IgD-negative memory B cell (primary cell): Measurements from ENCODE around the gene NDUFB10. TPM values are rescaled to one million over a fixed set of nuclear protein-coding genes. Genes with fewer than 3 reads are reported as not detected.
A peak's percentile ranks its signal among the peaks of the same experiment; 100 is the strongest.
"Not testable (repeated sequence)": the region's sequence is repeated elsewhere in the genome, so short reads cannot be mapped to it uniquely, and the experiment has no call there.

Experiments
- H3K27ac Mint-ChIP-seq, 3 donors: one replicate each; pipeline ENCODE4 v1.8.0; 2020 to 2022; ENCODE audit warnings: mild to moderate bottlenecking in 3 of 3, mixed read lengths in 3 of 3, moderate library complexity in 1 of 3
- H3K27me3 Mint-ChIP-seq: one replicate; pipeline ENCODE4 v1.8.0; 2021; ENCODE audit warnings: mixed read lengths
- H3K36me3 Mint-ChIP-seq: one replicate; pipeline ENCODE4 v1.8.0; 2020; ENCODE audit warnings: mild to moderate bottlenecking, mixed read lengths
- H3K4me1 Mint-ChIP-seq, 3 donors: one replicate each; pipeline ENCODE4 v1.8.0; 2020 to 2022; ENCODE audit warnings: mixed read lengths in 3 of 3, mild to moderate bottlenecking in 1 of 3
- H3K4me3 Mint-ChIP-seq, 4 donors: one replicate each; pipeline ENCODE4 v1.8.0; 2020 to 2022; ENCODE audit warnings: mild to moderate bottlenecking in 4 of 4, mixed read lengths in 4 of 4, moderate library complexity in 3 of 4
- H3K9me3 Mint-ChIP-seq, 3 donors: one replicate each; pipeline ENCODE4 v1.8.0; 2020 to 2021; ENCODE audit warnings: mixed read lengths in 3 of 3, mild to moderate bottlenecking in 1 of 3
- polyA plus RNA-seq: library from polyadenylated mRNA; unstranded; fragments of 300-500 nt; fragmentation: Illumina TruSeq; gene quantifications from one replicate; pipeline ENCODE4 v1.2.3, GENCODE V29; 2021

The NDUFB10 gene
- polyA plus RNA-seq, 1 donor from 2014 or later, result 204 TPM

GRCh38 chr16:1919327-1919998 lies 39.9 kb upstream of the NDUFB10 start:
- H3K27ac Mint-ChIP-seq, result no peak overlapping the region
- peaks cover 52% of the 10 kb centered on the region for H3K27me3 Mint-ChIP-seq
- H3K4me3 Mint-ChIP-seq, result no peak overlapping the region
- peaks cover 0 to 4% (median 0%) of the 10 kb centered on the region in 3 donors for H3K4me1 Mint-ChIP-seq
- H3K36me3 Mint-ChIP-seq, result peaks cover 2% of the 10 kb centered on the region
- H3K9me3 Mint-ChIP-seq, result peaks cover 0 to 3% (median 2%) of the 10 kb centered on the region in 3 donors

- H3K4me1 Mint-ChIP-seq, H3K27ac Mint-ChIP-seq, H3K4me3 Mint-ChIP-seq, H3K9me3 Mint-ChIP-seq, H3K36me3 Mint-ChIP-seq: not testable (repeated sequence)
- H3K27me3 Mint-ChIP-seq, result peaks cover 52% of the 10 kb centered on the region
Observed at GRCh38 chr16:1920122-1920521, 39.2 kb upstream of the NDUFB10 start.

GRCh38 chr16:1920727-1921171 lies 38.6 kb upstream of the NDUFB10 start:
- H3K4me3 Mint-ChIP-seq, result no peak overlapping the region
- H3K27me3 Mint-ChIP-seq, result peaks cover 47% of the 10 kb centered on the region
- H3K27ac Mint-ChIP-seq, result no peak overlapping the region
- H3K36me3 Mint-ChIP-seq, result peaks cover 2% of the 10 kb centered on the region
- peaks cover 0 to 4% (median 0%) of the 10 kb centered on the region in 3 donors for H3K4me1 Mint-ChIP-seq
- peaks cover 0 to 3% (median 2%) of the 10 kb centered on the region in 3 donors for H3K9me3 Mint-ChIP-seq

- Mint-ChIP-seq H3K9me3 (peaks cover 0 to 3% (median 2%) of the 10 kb centered on the region in 3 donors), H3K27ac (no peak overlapping the region), H3K36me3 (peaks cover 2% of the 10 kb centered on the region), H3K4me3 (peak overlapping the region in 1 of 4 donors; percentile 40), H3K27me3 (peaks cover 34% of the 10 kb centered on the region), H3K4me1 (peaks cover 0 to 4% (median 0%) of the 10 kb centered on the region in 3 donors)
Observed at GRCh38 chr16:1922357-1922756, 37.0 kb upstream of the NDUFB10 start.

GRCh38 chr16:1923299-1924034 lies 35.9 kb upstream of the NDUFB10 start:
- Mint-ChIP-seq H3K36me3 (peaks cover 2% of the 10 kb centered on the region), H3K9me3 (peaks cover 0 to 3% (median 2%) of the 10 kb centered on the region in 3 donors), H3K27ac (no peak overlapping the region), H3K27me3 (peaks cover 33% of the 10 kb centered on the region), H3K4me3 (no peak overlapping the region), H3K4me1 (peaks cover 0 to 4% (median 0%) of the 10 kb centered on the region in 3 donors)

- no peak overlapping the region for H3K4me3 Mint-ChIP-seq
- H3K36me3 Mint-ChIP-seq, result peaks cover 2% of the 10 kb centered on the region
- H3K4me1 Mint-ChIP-seq, result peaks cover 1 to 4% (median 2%) of the 10 kb centered on the region in 3 donors
- H3K27ac Mint-ChIP-seq, result no peak overlapping the region
- H3K27me3 Mint-ChIP-seq, result peaks cover 33% of the 10 kb centered on the region
- peaks cover 0 to 3% (median 2%) of the 10 kb centered on the region in 3 donors for H3K9me3 Mint-ChIP-seq
Observed at GRCh38 chr16:1924095-1924494, 35.2 kb upstream of the NDUFB10 start.

- Mint-ChIP-seq H3K36me3 (peaks cover 2% of the 10 kb centered on the region), H3K27ac (no peak overlapping the region), H3K9me3 (peaks cover 0 to 3% (median 2%) of the 10 kb centered on the region in 3 donors), H3K27me3 (peaks cover 22% of the 10 kb centered on the region), H3K4me1 (peaks cover 2 to 4% (median 3%) of the 10 kb centered on the region in 3 donors), H3K4me3 (no peak overlapping the region)
Observed at GRCh38 chr16:1926271-1926670, 33.1 kb upstream of the NDUFB10 start.

DNA sequence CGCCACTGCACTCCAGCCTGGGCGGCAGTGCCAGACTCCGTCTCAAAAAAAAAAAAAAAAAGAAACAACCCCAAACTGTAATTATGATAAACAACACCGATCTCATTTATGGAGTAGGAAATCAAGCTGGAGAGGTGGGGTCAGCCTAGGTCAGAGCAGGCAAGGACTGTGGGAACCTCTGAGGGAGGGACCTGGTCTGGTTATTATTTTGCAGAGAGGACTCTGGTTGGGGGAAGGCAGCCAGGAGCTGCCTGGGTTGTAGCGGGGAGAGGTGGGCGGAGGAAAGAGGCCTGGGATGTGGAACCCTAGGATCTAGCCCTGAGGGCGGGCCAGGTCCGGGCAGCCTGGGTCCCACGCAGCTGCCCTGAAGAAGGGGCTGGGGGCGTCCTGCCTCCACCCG lies 30.2 kb upstream of the NDUFB10 start:
- Mint-ChIP-seq H3K9me3 (no peaks in the 10 kb centered on the region), H3K4me3 (peak overlapping the region in 3 of 4 donors; percentile 35 to 86 (median 70)), H3K27ac (peak overlapping the region in 1 of 3 donors; percentile 44), H3K36me3 (no peaks in the 10 kb centered on the region), H3K4me1 (peaks cover 0 to 3% (median 2%) of the 10 kb centered on the region in 3 donors), H3K27me3 (peaks cover 8% of the 10 kb centered on the region)

- H3K36me3 Mint-ChIP-seq, result no peaks in the 10 kb centered on the region
- H3K4me3 Mint-ChIP-seq, result peak overlapping the region in 2 of 4 donors; percentile 33 to 77
- H3K9me3 Mint-ChIP-seq, result no peaks in the 10 kb centered on the region
- no peak overlapping the region for H3K27ac Mint-ChIP-seq
- H3K4me1 Mint-ChIP-seq, result peaks cover 0 to 3% (median 2%) of the 10 kb centered on the region in 3 donors
- H3K27me3 Mint-ChIP-seq, result peaks cover 2% of the 10 kb centered on the region
Observed at GRCh38 chr16:1929578-1930337, 29.6 kb upstream of the NDUFB10 start.

- H3K27me3 Mint-ChIP-seq, result no peaks in the 10 kb centered on the region
- peaks cover 0 to 3% (median 2%) of the 10 kb centered on the region in 3 donors for H3K4me1 Mint-ChIP-seq
- H3K36me3 Mint-ChIP-seq, result no peaks in the 10 kb centered on the region
- no peaks in the 10 kb centered on the region for H3K9me3 Mint-ChIP-seq
- peak overlapping the region in 1 of 3 donors; percentile 16 for H3K27ac Mint-ChIP-seq
- H3K4me3 Mint-ChIP-seq, result no peak overlapping the region
Observed at GRCh38 chr16:1930338-1930720, 29.0 kb upstream of the NDUFB10 start.

DNA sequence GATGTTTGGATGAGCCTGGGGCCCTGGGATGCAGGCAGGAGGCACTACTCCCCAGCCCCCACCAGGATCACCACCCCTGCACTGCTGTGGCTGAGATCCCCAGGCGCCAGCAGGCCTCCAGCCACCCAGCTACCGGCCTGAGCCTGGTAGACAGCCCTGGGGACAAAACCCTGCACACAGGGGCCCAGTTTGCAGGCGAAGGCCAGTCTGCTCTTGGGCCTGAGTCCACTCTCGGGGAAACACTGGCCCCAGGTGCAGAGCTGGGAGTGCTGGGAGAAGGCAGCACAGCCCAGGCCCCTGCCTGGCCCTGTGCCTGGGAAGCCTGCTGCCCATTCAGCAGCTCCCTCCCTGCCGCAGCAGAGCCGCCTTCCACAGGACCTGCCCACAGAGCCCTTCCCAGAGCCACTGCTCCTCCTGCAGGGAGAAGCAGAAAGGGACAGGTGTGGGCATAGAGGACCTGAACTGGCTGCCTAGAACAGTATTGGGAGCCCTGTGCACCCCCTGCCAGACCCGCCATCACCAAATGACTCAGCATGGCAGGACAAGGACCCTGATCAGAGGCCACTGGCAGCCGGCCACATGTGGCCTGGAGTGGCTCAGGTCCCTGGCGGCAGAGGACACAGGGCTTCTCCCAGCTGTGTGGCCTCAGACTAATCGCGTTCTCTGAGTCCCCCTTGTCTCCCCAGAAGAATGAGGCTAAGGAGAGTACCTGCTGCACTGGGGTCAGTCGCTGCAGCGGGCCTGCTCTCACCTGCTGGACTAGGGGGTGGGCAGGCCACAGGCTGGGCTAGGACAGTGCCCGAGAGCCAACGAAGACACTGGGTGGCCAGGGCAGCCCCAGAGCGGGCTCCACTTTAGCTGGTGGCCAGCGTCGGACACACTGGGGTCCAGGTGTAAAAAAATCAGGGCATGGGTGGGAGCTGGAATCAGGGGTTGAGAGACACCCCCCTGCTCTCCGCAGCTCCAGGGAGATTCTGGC lies 27.0 kb upstream of the NDUFB10 start:
- H3K4me3 Mint-ChIP-seq, result no peak overlapping the region
- H3K9me3 Mint-ChIP-seq, result peaks cover 0 to 1% (median 0%) of the 10 kb centered on the region in 3 donors
- no peaks in the 10 kb centered on the region for H3K27me3 Mint-ChIP-seq
- H3K27ac Mint-ChIP-seq, result no peak overlapping the region
- H3K4me1 Mint-ChIP-seq, result peaks cover 0 to 3% (median 2%) of the 10 kb centered on the region in 3 donors
- H3K36me3 Mint-ChIP-seq, result no peaks in the 10 kb centered on the region

- Mint-ChIP-seq H3K36me3 (no peaks in the 10 kb centered on the region), H3K27me3 (no peaks in the 10 kb centered on the region), H3K27ac (peak overlapping the region in 1 of 3 donors; percentile 39), H3K4me1 (peaks cover 0 to 3% (median 2%) of the 10 kb centered on the region in 3 donors), H3K9me3 (peaks cover 0 to 1% (median 0%) of the 10 kb centered on the region in 3 donors), H3K4me3 (no peak overlapping the region)
Observed at GRCh38 chr16:1933097-1933661, 26.2 kb upstream of the NDUFB10 start.

DNA sequence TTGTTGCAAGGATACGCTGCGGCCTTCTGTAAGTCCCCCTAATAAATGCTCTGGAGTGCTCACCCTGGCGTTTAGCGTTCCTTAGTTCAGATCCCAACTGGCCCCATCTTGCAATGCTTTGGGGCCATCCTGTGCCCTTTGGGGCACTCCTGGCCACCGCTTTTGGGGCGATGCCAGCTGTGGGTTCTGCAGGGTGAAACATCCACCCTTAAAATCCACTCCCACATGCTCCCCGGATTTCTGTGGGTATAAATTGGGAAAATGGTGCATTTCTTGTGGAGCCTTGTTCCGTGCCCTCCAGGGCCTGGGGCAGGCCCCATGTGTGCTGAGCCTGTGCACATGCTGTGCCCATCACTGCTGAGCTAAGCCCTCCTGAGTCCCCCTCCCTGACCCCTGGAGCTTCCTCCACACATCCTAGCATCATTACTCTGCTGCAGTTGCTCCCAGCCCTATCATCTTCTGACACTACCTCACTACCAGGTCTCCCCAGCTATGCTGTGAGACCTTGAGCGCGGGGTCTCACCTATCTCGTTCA lies 22.3 kb upstream of the NDUFB10 start:
- Mint-ChIP-seq H3K4me3 (no peak overlapping the region), H3K36me3 (no peaks in the 10 kb centered on the region), H3K9me3 (peaks cover 0 to 1% (median 0%) of the 10 kb centered on the region in 3 donors), H3K27ac (no peak overlapping the region), H3K27me3 (no peaks in the 10 kb centered on the region), H3K4me1 (peaks cover 0 to 2% (median 2%) of the 10 kb centered on the region in 3 donors)
